NCI-H1417 (cell line): Measurements from ENCODE around the gene MATN1.
"Not testable (repeated sequence)": the region's sequence is repeated elsewhere in the genome, so short reads cannot be mapped to it uniquely, and the experiment has no call there.

ENCODE experiments used
- DNase-seq, 3 experiments: peaks; one replicate each; lab custom pipeline; 2025; lab: John Stamatoyannopoulos, UW

MATN1 gene, protein sequence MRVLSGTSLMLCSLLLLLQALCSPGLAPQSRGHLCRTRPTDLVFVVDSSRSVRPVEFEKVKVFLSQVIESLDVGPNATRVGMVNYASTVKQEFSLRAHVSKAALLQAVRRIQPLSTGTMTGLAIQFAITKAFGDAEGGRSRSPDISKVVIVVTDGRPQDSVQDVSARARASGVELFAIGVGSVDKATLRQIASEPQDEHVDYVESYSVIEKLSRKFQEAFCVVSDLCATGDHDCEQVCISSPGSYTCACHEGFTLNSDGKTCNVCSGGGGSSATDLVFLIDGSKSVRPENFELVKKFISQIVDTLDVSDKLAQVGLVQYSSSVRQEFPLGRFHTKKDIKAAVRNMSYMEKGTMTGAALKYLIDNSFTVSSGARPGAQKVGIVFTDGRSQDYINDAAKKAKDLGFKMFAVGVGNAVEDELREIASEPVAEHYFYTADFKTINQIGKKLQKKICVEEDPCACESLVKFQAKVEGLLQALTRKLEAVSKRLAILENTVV

DNA sequence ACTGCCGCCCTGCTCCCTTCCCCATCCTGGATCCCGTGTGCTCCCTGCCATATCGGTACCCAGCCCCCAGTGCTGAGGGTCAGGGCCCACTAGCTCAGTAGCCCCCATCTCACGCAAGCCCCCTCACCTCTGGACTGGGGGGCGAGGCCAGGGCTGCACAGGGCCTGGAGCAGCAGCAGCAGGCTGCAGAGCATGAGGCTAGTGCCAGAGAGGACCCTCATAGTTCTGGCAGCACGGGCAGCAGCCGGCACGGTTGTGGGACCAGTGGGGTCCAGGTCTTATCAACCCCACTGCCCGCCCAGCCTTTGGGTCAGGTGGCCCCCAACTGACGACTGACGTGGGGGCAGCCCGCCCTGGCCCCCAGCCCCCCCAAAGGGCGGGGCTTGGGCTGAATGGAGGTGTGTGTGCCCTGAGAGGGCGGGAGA, at the start of gene MATN1:
MATN1 (minus strand) TSS at position 255 of the 425 bp plus-strand sequence; CDS start at position 221, 34 bp downstream.
- DNase-seq = no peak

DNA sequence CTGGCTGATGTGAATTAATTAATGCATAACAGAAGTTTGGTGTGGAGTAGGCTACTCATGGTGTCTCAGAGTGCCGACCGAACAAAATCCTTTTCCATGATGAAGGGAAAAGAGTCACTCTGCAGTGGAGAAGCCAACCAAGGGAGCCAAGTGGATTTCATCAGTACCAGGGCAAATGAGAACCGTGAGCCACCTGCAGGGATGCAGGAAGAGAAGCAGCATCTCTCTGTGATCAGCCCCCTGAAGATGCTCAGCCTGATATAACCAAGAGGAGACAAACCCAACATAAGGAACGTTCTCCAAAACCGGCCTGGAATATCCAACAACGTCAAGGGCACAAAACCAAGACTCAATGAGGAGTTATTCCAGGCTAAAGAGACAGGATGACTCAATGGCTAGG, 47.6 kb upstream of the MATN1 start:
- no peak for DNase-seq

DNA sequence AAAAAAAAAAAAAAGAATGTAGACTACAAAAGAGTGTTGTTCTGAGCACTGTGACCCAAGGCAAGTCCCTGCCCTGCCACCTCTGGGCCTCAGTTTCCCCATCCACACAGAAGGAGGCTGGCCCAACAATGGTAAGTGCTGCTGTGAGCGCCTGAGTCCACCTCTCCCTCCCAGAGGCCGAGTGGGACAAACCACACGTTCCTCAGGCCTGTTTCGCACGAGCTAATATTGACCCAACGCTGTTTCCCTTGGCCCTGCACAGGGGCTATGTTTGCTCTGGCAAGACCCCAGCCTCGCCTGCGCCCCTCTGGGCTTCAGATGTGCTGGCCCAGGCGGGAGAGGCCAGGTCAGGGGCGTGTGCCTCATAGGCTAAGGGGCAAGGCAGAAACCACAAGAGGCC, 46.8 kb upstream of the MATN1 start:
- no peak for DNase-seq

DNA sequence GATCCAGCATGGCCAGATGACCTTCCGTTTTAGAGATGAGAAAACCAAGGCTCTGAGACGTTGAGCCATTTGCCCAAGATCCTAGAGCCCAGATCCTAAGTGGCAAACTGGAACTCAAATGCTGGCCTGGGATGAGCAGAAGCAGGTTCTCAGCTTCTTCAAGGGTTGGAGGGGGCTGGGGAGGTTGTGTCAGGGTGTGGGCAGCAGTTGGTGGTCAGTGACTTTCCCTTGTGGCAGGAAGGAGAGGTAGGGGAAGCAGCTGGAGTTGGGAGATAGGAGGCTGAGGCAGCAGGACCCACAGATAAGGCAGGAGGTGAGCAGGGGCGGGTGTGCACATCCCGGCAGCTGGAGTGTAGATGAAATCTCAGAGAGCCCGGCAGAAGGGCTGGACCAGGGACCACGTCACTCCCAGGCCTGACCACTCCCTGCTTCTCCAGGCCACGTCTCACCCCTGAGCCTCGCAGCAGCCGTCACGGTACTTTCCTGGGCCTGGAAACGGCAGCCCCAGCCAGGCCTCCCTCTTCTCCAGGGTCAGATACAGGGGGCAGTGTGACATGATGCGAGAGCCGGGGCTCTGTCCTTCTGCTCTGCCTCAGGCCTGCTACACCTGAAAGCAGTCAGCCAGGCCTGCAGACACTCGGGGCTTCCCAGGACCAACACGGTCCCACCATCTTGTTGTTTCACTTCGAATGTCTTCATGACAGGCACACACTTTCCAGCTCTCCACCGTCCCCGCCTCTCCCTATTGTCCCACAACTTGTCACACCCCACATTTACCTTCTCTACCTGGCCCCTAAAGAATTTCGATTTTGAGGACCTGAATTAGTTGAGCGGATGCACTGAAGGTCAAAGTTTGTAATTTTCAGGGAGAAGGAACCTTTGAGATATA, 45.7 kb upstream of the MATN1 start:
- no peak for DNase-seq

DNA sequence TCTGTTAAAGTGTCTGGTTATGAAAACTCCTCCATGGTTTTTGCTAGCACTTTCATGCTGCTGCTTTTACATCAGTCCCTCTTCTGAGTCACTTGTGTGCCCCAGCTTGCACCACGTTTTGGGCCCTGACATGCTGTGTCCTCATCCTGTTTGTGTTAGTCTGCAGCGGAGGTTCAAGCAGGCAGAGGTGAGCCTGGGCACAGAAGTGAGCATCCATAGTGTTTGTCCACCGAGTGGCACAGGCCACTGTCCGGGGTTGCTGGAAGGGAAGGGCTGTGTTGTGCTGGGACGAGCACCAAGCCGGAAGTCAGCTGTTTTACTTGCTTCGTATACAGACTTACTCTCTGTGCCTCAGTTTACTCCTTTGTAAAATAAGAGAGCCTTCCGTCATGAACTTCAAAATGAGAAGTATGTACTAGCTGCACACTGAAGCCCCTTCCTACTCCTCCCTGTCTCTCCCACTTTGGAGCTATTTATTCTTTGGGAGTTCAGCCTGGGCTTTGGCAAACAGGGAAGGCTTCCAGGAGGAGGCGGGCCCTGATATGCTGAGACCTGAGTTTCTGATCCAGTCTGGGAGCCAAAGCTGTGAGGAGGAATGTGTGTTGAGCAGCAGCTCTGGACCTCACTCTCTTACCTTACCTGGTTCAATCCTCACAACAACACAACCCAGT, 44.9 kb upstream of the MATN1 start:
- DNase-seq = no peak

DNA sequence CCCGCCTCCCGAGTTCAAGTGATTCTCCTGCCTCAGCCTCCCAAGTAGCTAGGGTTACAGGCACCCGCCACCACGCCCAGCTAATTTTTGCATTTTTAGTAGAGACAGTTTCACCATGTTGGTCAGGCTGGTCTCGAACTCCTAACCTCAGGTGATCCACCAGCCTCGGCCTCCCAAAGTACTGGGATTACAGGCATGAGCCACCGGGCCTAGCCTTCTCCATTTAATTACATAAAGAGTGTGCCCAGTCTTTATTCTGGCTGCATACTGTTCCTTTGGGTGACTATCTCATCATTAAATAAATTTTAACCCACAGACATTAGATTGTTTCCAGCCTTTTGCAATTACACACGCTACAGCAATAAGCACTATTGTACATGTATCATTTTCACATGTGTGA, 43.6 kb upstream of the MATN1 start:
- DNase-seq = not testable (repeated sequence)

DNA sequence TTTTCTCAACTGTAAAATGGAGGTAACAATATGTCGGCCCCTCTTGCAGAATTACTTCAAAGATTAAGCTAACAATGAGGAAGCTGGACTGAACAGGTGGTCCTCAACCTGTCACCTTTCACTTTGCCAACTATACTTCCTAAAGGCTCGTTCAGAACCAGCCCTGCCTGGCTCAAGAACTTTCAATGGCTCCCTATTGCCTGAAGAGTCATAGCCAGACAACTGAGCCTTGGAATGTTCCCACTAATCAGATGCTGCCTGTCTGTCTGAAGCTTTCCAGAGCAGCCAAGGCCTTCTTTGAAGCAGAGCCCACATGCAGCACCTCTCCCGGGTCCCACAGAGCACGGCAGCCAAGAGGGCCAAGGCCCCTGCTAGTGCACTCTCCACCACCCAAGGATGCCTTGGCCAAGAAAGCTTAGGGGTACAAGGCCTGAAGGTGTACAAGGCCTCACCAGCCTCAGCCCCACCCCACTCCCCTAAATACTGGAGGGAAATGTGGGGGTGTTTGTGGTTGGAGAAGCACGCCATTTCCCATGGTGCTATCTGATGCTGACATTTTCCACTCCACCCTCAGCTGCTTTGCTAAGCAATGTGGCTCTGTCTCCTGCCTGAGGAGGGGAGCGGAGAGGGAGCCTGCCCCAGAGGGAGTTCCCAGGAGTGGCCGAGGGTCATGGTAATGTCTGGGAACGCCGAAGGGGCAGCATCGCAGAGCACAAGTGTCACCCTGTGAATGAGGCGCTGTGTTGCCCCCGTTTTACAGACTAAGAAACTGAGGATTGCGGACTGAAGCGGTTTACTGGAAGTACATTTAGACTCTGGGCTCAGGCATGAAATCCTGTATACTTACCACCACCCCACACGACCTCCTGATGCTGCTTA, 42.4 kb upstream of the MATN1 start:
- no peak for DNase-seq

DNA sequence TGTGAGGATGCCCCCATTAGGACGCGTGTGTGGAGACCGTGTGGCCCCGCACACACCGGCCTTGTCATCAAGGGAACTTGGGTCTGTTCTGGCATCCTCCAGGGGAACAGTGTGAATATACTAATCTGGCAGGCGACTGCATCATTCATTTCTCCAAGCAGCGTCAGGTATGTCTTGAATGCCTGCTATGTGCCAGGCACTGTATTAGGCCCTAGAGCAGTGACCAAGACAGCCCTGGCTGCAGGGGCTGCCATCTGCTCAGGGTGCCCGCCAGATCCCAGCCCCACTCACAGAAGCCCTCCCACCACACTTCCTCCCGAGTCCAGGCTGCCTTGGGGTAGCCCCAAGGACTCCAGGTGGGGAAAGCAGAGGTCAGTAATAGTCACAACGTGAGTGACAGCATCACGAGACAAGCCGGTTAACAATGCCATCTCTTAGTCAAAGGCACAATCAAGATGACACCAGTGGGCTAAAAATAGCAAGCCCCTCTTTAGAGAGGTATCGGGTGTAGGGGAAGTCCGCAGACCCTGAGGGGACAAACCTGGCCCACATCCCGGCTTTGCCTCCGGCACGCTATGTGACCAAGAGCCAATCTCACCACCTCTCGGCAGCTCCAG, 41.7 kb upstream of the MATN1 start:
- no peak for DNase-seq

DNA sequence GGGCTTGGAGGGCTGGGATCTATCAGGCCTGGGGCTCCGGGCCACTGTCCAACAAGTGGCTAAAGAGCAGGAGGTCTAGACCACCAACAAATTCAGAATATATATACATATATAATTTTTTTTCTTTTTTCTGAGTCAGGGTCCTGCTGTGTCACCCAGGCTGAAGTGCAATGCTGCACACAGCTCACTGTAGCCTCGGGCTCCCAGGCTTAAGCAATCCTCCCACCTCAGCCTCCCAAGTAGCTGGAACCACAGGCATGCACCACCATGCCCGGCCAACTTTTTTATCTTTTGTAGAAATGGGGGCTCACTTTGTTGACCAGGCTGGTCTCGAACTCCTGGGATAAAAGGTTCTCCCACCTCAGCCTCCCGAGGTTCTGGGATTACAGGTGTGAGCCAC, 41.0 kb upstream of the MATN1 start:
- DNase-seq = no peak

DNA sequence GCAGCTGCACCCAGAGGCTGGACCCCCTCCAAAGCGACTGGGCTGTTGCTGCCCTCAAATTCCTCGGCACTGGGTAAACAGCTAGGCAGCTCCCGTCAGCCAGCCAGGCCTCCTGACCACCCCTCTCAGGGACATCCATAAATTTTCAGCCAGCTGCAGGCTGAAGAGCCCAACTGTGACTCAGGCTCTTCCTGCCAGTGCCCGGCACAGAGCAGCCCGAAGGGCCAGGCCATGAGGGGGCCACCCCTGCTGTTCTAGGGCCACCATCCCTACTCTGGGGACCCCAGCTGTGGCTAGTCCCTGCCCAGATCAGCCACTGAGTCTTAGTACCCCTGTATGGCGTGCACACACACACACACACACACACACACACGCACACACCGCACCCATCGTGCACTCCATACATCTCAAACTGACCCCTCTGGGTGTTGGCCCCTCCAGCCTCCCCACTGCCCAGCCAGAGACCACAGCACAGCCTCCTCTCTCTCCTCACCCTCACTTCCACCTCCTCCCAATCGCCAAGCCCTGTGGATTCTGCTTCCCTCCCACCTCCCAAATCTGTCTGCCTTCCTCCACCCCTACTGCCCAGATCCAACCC, 40.4 kb upstream of the MATN1 start:
- DNase-seq = no peak

DNA sequence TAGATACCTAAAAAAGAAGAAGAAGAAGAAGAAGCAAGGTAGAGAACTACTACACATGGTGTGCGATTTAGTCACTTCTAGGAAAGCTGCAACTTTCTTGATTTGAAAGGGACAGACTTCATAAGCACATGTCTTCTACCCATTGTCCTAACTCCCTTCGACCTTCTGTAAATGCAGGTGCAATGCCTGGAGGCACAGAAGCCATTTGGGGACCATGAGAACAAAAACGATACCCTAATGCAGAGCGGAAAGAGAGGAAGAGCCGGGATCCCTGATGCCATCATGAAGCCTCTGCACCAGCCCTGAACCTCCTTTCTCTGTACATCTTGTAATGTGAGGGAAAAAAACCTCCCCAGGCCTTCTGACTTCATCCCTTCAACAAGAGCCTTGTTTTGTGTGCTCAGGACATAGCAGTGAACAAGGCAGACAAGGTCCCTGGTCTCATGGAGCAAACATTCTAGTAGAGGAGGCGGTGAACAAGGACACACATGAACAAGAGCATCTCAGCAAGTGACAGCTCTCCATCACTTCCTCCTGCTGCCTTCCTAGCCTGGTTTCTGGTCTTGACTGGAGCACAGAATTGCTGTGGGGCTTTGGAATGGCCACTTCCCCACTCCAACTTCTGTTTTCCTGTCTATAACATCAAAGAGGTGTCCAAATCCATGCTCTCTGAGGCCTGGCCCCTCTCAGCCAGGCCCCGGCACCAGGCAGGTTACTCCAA, 39.7 kb upstream of the MATN1 start:
- no peak for DNase-seq

DNA sequence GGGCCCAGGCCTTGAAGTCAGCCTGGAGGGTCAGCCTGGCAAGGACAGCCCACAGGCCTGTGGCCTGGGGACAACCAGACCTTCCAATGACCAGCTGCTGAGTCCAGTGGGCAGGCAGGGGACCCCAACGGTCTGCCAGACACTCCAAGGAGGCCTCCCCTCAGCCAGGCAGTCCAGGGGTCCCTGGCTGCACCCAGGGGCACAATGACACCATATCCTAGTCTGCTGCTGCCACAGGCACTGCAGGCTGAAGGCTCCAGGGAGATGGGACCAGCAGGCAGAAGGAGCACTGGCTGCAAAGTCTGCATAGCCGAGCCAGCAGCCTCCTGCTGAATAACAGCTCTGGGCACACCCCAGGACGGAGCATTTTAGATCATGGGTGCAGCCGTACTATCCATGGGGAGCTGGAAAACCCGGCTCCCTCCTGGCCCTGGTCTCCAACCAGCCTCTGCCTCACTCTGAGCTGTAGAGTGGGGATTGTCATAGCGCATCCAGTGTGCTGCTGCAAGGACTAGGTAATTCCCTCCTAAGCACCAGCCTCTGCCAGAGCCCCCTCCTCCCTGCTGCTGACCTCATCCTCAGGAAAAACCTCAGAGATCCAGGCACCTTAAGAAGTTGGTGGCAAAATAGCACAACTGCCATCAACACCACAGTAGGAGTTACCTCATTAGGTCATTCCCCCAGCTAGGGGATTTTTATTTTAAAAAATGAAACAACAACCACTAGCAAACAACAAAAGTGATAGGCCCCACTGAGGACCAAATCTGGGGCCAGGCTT, 39.0 kb upstream of the MATN1 start:
- DNase-seq = no peak

DNA sequence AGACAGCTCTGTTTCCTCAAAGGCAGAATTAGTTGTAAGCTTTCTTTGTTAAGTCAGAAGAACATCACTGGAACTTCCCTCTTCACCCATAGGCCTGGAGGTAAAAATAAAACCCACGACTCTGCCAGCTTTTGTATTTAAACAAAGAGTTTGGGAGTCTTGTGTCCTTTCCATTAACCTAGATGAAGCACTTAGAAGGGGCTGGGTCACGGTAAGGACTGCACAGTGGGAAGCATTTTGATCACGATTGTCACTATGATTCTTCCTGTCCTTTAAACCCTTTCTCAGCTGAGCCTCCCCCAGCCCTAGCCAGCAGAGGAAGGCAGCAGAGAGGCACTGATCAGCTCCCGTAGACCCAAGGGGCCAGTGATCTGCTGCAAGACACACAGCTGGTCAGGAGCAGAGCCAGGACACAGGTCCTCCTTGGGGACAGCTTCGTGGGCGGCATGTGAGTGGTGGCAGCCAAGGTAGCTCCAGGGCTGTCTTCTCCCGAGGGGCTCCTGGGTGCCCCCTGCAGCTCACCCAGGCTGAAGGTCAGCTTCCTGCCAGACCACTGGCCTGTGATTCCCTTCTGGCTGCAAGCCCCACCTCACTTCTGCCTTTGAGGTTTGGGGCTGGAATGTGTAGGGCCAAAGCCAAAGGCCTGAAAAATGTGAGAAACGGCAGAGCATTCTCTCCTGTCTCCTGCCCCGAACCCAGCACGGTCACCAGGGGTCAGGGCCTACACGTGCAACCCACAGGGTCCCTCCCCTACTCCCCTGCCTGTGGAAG, 38.2 kb upstream of the MATN1 start:
- no peak for DNase-seq

DNA sequence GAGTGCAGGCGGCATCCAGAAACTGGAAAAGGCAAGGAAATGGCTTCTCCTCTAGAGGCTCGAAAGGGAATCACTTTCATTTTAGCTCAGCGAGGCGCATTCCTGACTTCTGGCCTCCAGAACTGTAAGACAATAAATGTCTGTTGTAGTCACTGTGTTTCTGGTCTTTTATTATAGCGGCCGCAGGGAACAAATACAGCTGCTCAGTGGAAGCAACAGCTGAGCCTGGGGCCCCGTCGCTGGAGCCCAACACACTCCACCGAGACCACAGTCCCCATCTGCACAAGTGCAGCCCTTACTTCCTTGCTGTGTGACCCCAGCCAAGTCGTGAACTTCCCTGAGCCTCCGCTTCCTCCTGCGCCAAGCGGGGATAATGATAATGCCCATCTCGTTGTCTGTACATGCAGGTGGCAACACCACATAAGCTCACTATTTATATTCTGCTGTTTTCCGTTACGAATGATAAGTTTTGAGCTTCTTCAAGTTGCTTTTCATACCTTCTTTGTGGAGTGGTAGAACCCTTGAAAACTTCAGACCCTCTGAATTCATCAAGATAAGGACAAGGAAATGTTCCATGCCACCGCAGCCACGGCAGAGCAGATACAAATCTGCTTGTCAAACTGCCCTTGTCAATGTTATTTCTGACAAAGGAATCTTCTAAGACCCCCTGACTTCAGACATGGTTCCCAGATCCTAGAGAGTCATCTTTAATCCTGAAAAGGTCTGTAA, 37.4 kb upstream of the MATN1 start:
- DNase-seq = no peak

DNA sequence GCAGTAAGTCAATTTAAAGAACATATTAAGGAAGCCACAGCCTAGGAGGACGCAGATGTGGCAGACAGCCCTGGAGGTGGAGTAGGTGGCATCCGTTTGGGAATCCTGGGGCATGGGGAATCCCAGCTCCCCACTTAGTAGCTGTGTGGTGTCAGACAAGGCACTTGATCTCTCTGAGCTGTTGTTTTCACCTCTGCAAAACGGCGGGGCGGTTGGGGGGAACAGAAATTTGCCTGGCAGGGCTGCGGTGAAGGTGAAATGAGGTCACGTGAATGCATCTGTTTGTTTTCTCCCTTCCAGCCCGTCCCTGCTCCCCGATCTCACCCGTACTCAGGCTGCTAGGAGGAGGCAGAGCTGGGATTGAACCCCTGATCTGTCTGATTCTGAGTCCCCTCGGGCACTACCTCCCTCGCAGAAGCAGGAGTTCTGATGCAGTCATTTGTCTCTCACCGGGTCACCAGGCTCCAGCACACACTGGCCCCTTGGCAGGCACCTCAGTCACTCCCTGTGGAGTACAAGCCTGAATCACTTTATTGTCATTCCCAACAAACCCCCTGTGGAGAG, 36.4 kb upstream of the MATN1 start:
- DNase-seq = no peak

DNA sequence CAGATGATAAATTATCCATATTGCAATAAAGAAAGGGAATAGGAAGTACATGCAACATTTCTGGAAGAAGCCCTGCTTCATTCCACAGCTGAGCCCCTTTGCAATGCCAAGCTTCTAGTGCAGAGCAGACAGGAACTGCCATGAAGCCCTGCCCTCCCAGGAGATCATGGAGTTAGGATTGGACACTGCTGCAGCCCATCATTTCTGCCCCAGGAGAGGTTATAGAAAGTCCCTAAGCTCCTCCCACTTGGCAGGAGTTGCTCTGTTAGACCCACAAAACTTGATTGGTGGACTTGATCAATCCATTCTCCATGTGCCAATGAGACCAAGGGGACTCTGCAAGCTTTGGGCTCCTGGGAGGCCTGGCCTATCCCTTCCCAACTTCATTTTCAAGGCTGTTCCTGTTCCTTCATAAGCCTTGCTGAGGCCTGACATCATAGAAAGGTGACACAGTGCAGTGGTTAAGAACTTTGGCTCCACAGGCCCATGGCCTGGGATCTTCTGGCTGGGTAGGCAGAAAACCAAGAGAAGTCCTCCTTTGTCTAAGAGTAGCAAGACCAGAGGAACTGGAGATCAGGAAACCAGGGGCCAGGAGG, 35.5 kb upstream of the MATN1 start:
- no peak for DNase-seq
